DMS114 treated with DMSO at 0.1 percent for 48 hours (cell line): ENCODE measurements around the gene ST8SIA6.
A peak's percentile ranks its signal among the peaks of the same experiment; 100 is the strongest.
"Not testable (repeated sequence)": the region's sequence is repeated elsewhere in the genome, so short reads cannot be mapped to it uniquely, and the experiment has no call there.

ENCODE experiments used
- DNase-seq: peaks from one replicate; lab custom pipeline; 2025; ENCODE audit not compliant: unreplicated experiment; lab: John Stamatoyannopoulos, UW

Gene ST8SIA6

DNA sequence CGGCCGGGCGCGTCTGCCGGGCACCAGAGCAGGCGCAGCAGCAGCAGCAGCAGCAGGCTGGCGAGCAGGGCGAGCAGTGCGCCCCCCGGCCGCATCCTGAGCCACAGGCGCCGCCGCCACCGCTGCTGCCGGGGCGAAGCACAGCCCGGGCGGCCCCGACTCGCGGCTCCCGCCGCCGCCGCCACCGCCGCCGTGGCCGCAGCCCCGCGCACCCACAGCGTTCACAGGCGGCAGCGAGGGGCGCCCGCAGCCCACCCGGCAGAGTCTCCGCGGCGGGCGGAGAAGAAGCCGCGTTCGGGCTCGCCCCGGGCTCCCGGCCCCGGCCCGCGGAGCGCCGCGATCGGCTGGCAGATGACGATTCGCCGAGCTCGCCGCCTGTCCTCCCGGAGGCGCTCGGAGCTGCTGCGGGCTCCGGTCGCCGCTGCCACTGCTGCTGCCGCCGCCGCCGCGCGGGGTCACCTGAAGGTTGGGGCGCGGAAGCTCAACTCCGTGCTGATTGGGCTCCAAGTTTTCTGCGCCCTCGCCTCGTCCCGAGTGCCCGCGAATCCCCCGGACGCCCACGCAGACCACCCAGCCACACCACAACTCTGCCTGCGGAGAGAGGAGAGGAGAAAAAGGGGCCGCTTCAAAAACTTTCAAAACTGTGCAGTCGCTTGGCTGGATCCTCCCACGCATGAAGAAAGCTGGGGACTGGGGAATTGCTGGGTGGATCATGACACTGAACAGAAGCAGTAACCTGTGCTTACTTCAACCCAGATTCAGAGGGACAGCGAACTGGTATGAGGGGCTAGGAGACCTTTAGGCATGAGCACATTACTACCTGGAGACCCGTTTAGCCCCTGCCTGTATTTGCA lies at the start of gene ST8SIA6:
TSS of gene ST8SIA6 (minus strand) at position 435 of the 854 bp plus-strand sequence. CDS start at position 95, 340 bp downstream.
- DNase-seq, result no peak

DNA sequence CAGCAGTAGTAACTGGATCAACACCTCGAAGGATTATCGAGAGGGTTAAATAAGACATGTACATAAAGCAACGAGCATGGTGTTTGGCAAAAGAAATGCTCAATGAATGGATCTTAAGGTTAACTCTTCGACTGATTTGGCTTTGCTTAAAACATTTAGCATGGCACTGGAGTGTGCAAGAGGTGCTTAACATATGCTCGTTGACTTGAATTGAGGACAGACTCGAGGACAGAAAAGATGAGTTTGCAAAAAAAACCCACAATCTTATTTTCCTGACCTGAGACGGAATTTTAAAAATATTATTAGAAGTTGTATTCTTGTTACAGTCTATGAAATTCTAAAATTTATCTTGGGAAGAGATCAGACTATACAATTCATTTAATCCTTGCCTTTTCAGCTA lies 49.4 kb upstream of the ST8SIA6 start:
- no peak for DNase-seq

DNA sequence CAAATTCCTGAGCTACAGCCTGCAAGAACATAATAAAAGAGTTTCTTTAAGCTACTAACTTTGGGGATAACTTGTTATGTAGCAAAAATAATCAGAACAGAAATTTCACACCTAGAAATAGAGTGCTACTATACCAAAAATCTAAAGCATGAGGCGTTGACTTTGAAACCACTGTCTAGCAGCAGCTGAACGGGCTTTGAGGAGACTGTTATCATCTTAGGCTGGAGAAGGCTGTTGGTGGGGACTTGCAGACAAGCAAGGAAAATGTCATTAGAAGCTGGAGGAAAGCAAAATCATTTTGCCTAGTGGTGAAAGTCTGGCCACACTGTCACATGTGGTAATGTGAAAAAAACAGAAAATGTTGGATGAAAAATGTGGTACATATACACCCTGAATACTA lies 48.4 kb upstream of the ST8SIA6 start:
- DNase-seq, result no peak

DNA sequence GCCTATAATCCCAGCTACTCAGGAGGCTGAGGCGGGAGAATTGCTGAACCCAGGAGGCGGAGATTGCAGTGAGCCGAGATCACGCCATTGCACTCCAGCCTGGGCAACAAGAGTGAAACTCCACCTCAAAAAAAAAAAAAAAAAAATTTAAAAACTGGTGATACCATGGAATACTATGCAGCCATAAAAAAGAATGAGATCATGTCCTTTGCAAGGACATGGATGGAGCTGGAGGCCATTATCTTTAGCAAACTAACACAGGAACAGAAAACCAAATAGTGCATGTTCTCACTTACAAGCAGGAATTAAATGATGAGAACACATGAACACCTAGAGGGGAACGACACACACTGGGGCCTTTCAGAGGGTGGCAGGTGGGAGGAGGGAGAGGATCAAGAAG lies 44.6 kb upstream of the ST8SIA6 start:
- DNase-seq, result not testable (repeated sequence)

- no peak for DNase-seq
Observed at GRCh38 chr10:17497446-17498030, 43.1 kb upstream of the ST8SIA6 start.

GRCh38 chr10:17494626-17495260 lies 40.3 kb upstream of the ST8SIA6 start:
- DNase-seq, result no peak

- DNase-seq, result no peak
Observed at GRCh38 chr10:17488848-17489247, 34.5 kb upstream of the ST8SIA6 start.

DNA sequence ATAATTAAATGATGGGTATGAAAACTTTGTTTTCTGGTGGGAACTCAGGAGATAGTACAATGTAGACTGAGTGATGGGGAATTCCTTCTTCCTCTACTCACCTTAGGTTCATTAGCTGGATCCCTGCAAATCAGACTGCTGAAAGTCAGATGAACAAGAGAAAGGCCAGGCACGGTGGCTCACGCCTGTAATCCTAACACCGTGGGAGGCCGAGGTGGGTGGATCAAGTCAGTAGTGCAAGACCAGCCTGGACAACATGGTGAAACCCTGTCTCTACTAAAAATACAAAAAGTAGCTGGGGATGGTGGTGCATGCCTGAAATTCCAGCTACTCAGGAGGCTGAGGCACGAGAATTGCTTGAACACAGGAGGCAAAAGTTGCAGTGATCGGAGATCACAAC lies 28.7 kb upstream of the ST8SIA6 start:
- no peak for DNase-seq

DNA sequence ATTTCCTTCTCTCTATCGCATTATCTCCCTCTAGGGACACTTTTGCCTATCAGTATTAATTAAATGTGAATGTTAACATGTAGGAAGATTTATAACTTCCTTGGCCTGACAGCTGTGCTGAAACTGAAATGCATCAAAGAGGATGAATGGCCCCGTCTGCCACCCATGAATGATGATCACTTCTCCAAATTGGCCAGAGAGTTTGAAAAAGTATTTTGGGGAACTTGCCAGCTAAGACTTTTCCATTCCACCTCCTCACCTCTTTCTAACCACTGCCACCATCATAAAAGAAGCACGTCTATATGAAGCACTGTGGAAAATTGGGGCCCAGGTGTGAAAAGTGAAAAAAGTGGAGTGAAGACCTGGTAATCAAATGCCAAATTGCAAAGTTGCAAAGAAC lies 25.4 kb upstream of the ST8SIA6 start:
- no peak for DNase-seq

GRCh38 chr10:17479015-17479615 lies 24.7 kb upstream of the ST8SIA6 start:
- DNase-seq, result no peak

DNA sequence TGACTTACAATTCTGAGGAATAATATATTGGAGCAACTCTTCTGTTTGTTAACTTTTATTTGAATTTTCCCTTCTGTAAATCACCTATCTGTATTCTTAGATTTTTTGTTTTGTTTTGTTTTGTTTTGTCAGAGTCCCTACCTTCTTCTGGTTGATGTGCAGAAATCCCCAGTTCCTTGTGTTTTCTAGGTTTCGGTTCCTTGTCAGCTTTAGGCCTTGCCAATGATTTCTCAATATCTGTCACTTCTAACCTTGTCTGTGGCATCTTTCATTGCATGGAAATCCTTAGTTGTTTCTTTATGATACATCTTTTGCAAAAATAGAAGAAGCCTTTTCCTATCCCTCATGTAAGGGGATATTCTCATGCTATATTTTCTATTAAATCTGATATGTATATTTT lies 21.7 kb upstream of the ST8SIA6 start:
- no peak for DNase-seq

GRCh38 chr10:17475661-17476060 lies 21.3 kb upstream of the ST8SIA6 start:
- DNase-seq, result no peak

- DNase-seq, result peak; percentile 19
Observed at GRCh38 chr10:17474595-17475323, 20.4 kb upstream of the ST8SIA6 start.

DNA sequence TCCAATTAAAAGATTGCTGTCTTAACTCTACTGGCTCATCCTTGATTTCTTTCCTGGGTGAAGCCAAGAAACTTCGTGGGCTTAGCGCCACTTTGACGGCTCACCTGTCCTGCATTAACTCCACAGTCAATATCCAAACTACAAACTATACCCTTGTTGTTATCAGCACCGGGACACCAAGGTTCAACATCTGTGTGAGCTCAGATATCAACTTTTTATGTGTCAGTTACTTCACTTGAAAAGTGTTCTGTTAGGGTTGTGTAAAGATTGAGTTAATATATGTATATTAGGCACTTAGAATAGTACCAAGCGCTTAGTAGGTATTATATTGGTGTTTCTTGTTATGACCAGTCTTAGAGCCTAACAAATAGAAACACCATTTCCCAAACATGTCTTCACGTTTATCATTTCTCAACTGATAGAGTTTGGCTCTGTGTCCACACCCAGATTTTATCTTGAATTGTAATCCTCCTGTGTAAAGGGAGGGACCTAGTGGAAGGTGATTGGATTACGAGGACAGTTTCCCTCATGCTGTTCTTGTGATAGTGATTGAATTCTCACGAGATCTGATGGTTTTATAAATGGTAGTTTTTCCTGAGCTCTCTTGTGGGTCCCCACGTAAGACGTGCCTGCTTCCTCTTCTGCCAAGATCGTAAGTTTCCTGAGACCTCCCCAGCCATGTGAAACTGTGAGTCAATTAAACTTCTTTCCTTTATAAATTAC lies 19.0 kb upstream of the ST8SIA6 start:
- DNase-seq, result no peak

GRCh38 chr10:17472481-17473227 lies 18.3 kb upstream of the ST8SIA6 start:
- DNase-seq, result no peak

GRCh38 chr10:17470246-17470645 lies 15.9 kb upstream of the ST8SIA6 start:
- no peak for DNase-seq

DNA sequence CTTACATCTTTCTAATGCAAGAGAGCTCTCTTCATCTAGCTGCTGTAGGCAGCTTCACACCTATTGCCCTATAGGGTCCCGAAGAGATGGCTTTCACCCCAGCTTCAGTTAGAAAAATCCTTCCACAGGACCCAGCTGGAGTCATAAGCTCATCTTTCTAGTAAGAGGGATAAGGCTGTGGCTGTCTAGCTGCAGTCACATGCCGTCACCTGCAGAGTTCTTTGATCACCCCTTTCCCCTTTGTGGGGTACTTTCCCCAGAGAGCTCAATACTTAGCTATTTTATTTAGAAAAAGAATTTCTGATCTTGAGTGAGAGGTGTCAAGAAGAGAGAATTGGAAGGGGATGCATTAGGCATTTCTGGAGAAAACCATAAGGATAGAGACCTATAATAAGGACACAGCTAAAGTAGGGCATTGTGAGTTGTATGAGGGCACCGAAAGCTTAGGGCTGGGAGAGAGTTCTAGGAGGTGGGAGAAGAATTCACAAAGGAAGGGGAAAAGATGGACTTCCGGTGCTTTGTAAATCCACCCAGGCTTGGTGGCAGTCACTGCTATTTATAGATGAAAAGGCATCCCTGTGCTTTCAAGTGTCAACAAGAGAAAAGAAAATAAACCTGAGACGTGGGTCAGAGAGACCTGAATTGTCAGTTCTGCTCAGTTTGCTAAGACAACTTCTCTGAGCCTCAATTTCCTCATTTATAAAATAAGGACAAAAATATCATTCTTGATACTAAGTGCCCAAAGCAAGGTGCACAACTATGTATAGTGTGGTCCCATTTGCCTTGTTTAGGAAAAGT lies 11.1 kb upstream of the ST8SIA6 start:
- DNase-seq, result no peak

GRCh38 chr10:17464545-17464944 lies 10.2 kb upstream of the ST8SIA6 start:
- DNase-seq, result no peak

GRCh38 chr10:17460756-17461155 lies 6.4 kb upstream of the ST8SIA6 start:
- no peak for DNase-seq
